HG03095 (cell line): ENCODE data around the gene ZNF76.
A peak's percentile ranks its signal among the peaks of the same experiment; 100 is the strongest.
"Not testable (repeated sequence)": the region's sequence is repeated elsewhere in the genome, so short reads cannot be mapped to it uniquely, and the experiment has no call there.

Experiments used
- ATAC-seq: cut with Tn5 transposase; IDR thresholded peaks from one replicate; pipeline ENCODE4 v1.9.1; 2021; ENCODE audit warnings: moderate library complexity; ENCODE audit not compliant: unreplicated experiment

ZNF76 gene

GRCh38 chr6:35327349-35328027 is 68.0 kb downstream of the ZNF76 start:
- ATAC-seq = peak; percentile 59

DNA sequence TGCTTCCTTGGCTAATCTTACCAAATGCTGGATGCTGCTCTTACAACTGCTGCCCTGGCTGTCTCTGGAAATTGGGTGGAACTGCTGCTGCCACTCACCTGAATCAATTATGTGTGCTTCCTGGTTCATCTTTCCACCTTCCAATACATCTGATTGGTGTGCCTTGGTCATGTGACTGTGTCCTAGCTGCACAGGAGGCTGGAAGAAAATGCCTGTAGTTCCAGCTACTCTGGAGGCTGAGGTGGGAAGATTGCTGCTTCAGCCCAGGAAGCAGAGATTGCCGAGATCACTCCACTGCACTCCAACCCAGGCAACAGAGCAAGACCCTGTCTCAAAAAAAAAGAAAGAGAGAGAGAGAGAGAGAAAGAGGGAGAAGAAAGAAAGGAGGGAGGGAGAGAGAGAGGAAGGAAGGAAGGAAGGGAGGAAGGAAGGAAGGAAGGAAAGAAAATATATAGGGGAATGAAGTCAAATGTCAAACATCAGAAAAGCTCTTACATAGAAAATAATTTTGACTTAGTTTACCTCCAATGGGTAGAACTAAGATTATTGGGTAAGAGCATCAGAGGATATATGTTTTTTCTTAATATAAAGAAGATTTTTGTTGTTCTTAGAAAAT is 68.7 kb downstream of the ZNF76 start:
- ATAC-seq = no peak

DNA sequence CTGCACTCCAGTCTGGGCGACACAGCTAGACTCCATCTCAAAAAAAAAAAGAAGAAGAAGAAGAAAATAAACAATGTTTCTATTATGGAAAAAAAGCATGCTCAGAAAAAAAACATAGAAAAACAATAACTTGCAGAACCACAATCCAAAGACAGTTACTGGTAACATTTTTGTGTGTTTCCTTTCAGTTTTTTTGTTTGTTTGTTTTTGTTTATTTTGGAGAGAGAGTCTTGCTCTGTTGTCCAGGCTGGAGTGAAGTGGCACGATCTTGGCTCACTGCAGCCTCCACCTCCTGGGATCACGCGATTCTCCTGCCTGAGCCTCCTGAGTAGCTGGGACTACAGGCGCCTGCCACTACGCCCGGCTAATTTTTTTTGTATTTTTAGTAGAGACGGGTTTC is 69.4 kb downstream of the ZNF76 start:
- not testable (repeated sequence) for ATAC-seq

- no peak for ATAC-seq
Measured at GRCh38 chr6:35330541-35331119, 71.1 kb downstream of the ZNF76 start.

- ATAC-seq = not testable (repeated sequence)
Measured at GRCh38 chr6:35332074-35332887, 72.7 kb downstream of the ZNF76 start.

DNA sequence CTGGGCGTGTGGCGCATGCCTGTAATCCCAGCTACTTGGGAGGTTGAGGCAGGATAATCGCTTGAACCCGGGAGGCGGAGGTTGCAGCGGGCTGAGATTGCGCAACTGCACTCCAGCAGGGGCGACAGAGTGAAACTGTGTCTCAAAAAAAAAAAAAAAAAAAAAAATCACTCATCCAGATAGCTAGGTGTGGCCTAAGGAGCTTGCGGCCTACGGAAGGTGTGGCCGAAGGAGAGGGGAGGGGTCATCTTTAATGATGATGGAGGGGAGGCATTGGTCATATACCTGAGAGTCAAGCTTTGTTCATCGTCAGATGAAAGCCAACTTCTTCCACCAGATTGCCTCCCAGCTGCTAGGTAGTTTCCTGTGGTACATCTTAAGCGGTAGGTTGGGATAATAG is 82.0 kb downstream of the ZNF76 start:
- no peak for ATAC-seq

- ATAC-seq = peak; percentile 95
Measured at GRCh38 chr6:35342258-35343091, 82.9 kb downstream of the ZNF76 start, which contains the start of gene PPARD. TSS of gene PPARD (plus strand) at chr6:35342558. CDS start at chr6:35411088, 68,530 bp downstream.

DNA sequence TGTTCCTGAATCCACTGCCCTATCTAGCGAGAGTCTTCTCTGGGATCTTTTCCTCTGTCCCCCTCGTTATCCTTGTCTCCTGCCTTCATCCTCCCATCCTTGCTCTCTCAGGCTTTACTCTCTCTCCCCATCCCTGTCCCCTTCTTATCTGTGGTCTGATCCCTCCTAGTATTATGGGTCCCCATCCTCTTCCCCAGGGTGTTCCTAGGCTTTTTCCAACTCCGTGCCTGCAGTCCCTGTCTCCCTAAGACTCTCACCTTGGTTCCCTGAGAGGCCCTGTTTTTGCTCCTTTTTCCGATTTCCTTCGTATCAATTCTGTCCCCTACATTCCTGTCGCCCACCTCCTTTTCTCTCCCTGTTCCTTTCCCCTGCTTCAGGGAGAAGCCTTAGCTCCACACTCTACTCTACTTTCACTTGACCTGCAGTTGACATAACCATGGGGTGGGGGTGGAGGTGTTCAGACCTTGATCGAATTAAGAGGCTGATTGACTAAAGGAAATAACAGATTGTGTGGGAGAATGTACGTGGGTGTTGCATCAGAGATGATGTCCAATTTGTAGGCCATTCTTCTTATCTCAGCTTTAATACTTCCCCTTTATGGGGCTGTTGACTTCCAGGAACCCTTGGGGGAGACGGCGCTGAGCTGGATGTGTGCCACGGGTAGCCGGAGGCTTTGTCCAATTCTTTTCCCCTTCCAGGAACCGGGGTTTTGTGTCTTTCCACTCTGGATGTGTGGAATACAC is 83.7 kb downstream of the ZNF76 start:
- ATAC-seq = no peak

GRCh38 chr6:35343835-35344550 is 84.5 kb downstream of the ZNF76 start:
- no peak for ATAC-seq
